ENCODE data around the gene SUDS3. TPM values are rescaled to one million over a fixed set of nuclear protein-coding genes. Genes with fewer than 3 reads are reported as not detected.

Gene SUDS3
- total RNA-seq, 1 donor from 2014 or later: 23.0 TPM

DNA sequence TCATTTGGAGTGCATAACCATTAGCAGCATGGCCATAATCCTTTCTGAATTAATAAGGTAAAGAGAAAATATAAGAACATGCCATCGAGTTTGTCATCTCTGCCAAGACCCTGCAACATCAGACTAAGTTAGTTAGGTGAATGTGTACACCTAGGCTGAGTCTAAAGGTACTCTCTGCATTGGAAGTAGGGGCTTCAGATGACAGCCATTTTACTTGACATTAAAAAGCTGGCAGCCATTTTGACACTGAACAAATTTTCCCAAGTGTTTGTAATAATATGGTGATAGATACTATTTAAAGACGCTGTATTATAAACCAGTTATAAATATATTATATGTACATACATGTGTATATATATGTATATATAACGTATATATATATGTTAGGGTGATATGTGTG lies 79.0 kb downstream of the SUDS3 start:
- ATAC-seq: no peak

DNA sequence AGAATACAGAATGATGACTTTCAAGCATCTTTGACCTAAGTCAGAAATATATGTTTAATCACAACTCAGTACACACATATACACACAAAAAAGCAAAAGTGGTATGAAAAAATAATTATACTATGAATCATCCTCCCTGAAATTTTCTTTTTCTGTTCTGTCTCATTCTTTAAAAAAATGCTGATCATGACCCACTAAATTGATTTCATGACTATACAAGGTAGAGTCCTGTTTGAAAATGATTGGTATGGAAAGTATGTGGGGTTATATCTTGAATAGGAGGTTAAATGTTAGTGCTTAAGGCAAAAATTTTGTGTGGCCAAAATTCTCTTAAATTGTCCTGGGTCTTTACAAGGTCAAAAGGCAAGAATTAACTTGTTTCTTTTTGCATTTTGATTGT lies 80.4 kb downstream of the SUDS3 start:
- ATAC-seq: no peak

GRCh38 chr12:118459110-118459509 lies 82.8 kb downstream of the SUDS3 start:
- no peak for ATAC-seq

GRCh38 chr12:118463677-118464076 lies 87.3 kb downstream of the SUDS3 start:
- peak; percentile 37 for ATAC-seq

DNA sequence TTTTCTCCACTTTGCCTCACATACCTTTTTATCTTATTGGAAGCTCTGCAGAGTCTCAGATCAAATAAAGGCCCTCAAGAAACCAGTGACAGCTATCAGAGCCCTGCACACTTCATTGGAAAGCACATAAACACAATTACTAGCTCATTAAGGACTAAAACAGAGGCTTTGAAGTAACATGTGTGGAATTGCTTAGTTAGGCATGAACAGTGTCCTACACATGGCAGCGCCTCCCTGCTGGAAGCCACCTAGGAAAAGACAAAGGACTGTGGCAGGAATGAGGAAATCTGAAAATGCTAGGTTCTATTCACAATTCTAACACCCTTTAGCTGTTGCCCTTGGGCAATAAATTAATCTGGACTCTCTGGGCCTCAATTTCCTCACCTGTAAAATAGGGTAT lies 89.4 kb downstream of the SUDS3 start:
- ATAC-seq: no peak

Other genes starting within 250 kb of the SUDS3 start
- 142 TPM for gene PEBP1, start 240.4 kb upstream of the SUDS3 start, total RNA-seq
- gene TAOK3, start 3.6 kb upstream of the SUDS3 start, total RNA-seq: 22.8 TPM

Data from esophagus mucosa (tissue), 1 donor.